Smooth muscle cell of the brain vasculature (primary cell): ENCODE measurements around the gene RFC3.
"Not testable (repeated sequence)": the region's sequence is repeated elsewhere in the genome, so short reads cannot be mapped to it uniquely, and the experiment has no call there.

ENCODE experiments used
- DNase-seq: peaks from one replicate; pipeline ENCODE4 v3.0.0-alpha.2; 2012; ENCODE audit warnings: low read depth, low spot score

RFC3 gene, protein sequence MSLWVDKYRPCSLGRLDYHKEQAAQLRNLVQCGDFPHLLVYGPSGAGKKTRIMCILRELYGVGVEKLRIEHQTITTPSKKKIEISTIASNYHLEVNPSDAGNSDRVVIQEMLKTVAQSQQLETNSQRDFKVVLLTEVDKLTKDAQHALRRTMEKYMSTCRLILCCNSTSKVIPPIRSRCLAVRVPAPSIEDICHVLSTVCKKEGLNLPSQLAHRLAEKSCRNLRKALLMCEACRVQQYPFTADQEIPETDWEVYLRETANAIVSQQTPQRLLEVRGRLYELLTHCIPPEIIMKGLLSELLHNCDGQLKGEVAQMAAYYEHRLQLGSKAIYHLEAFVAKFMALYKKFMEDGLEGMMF

GRCh38 chr13:33817901-33818706, at the start of gene RFC3:
TSS of gene RFC3 (plus strand) at chr13:33818149. CDS start at chr13:33818179, 30 bp downstream.
- DNase-seq, result peak; percentile 86

DNA sequence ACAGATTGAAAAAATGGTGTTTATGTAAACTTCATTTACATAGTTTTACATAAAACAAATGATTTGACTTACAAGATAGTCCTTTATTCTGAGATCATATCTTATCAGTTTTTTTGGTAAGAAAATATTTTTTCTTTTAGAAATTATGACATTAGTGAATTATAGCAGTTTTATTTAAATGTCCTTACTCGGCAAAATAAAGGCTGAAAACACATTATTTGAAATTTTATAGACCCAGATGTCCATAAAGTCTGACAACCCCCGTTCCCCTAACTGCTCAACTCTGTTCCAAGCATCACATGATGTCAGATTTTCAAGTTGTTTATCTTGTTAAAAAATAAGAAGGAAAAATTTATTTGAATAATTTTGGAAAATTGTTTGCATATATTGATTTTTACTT, 46.7 kb upstream of the RFC3 start:
- DNase-seq, result no peak

DNA sequence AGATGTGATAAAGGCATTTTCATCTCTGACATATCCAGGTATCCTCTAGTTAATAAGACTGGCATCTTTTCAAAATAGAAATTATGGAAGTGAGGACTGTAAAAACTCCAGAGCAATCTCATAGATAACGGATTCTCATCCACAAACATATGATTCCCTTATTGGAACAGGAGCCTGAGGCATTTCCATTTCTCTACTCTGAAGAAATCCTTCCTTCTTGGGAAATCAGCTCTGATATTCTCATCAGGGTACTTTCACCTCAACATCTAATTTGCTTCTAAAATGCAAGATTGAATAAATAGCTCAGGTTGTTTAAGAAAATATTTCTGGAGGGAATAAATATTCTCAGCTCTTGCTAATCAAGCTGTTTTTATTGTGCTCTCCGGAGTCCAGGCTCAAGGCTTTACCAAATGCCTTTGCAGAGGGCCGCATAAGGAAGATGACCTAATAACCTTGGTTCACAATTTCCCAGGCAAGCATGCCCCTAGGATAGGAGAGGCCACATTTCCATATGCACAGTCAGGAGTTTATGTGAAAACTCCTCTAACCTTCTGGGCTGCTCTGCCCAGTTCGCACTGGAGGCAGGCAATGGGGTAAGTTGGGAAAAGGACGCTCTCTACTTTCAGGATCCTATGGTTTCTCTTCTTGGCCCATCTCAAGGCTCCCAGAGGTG, 44.0 kb upstream of the RFC3 start:
- no peak for DNase-seq

DNA sequence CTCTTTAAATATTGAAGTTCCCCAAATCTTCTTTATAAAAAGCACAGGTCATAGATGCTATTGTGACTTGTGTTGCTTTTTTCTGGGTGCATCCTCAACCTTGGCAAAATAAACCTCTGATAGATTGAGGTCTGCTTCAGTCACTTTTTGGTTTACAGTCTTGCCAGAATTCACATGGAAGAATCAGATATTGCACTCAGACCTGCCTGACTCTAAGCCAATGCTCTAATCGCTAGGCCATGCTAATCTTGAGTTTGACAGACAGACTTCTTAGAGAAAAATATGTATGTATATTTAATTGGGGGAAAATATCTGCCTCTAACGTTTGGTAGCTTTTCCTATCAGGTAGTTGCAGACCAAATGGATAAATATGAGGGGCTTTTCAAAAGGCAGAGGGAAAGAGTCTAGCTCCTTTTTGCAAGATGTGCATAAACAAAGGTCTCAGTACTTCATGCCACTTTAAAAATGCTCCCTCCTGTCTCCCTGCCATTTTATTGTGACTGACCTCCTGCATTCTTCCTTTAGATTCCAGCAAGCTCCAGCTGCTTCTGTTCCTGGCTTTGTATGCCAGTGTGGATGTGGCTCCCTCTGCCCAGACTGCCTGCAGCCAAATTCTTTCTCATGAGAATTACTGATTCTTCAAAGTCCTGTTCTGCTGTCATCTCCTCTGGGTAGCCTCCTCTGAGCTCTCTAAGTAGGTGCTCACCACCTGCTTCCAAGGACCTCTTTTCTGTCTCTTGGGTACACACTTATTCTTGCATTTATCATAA, 42.4 kb upstream of the RFC3 start:
- DNase-seq, result no peak

DNA sequence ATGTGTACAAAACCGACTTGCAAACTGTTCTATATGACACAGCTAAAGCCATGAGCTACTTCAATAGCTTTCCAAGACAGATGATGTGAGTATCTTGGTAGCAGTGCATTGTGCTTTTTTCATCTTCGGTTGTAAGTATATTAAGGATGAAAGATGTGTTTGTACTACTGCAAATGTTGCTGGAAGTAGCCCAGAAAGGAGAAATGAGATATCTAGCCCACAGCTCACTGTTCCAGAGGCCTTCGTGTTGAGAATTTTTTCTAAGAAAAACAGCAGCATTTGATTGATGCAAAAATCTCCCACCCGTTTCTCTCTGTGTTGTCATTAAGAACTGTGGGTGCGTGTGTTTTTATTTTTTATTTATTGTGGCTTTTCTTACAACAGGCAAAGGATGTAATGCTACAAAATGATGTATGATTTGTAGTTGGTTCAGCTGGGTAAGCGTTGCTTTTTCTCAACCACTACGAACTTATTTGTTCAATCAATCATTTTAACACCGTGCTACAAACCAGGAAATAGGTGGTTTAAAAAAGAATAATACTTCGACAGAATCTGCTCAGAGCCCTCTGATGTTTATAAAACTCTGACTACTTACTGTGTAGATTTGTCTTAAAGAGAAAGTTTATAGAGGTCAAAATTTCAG, 41.6 kb upstream of the RFC3 start:
- no peak for DNase-seq

DNA sequence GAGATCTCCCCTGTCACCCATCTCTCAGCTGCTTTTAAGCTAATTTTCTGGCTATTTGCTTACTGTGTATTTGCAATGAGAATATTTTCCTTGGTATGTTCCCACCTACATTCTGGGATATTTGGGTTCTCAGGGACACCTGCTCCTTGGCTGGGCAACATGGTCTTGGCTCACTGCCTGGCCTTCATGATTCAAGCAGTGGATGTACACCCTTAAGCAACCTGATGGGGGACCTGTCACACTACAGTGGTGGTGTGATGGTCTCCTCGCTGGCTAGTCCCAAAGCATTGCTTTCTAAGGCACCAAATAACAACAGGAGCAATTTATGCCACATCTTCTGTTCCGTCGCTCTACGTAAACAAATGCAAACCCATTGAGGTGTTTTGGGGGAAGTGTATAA, 35.3 kb upstream of the RFC3 start:
- DNase-seq, result no peak

GRCh38 chr13:33783212-33783611, 34.7 kb upstream of the RFC3 start:
- not testable (repeated sequence) for DNase-seq

GRCh38 chr13:33784738-33785137, 33.2 kb upstream of the RFC3 start:
- DNase-seq, result no peak

GRCh38 chr13:33785384-33785783, 32.6 kb upstream of the RFC3 start:
- no peak for DNase-seq

DNA sequence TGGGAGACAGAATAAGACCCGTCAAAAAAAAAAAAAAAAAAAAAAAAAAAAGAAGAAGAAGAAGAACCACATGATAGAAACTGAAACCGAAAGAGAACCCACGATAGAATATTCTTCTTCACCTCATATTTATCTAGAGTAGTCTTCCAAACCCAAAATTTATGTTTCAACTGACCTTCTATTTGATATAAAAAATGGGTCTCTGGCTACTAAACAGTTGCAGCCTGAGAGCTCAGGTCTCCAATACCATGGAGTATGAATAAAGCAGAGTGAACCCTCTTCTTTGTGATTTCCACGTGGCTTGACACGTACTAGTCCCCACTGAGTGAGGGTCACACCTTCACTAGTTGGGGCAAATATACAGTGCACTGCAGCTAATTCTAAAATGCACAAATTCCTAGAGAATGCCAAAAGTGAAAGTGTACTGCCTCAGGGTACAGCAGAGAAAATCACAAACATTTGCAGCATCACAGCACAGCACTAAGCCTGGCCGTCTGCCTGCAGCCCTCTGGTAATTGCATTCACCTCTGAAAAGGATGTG, 30.8 kb upstream of the RFC3 start:
- DNase-seq, result no peak

DNA sequence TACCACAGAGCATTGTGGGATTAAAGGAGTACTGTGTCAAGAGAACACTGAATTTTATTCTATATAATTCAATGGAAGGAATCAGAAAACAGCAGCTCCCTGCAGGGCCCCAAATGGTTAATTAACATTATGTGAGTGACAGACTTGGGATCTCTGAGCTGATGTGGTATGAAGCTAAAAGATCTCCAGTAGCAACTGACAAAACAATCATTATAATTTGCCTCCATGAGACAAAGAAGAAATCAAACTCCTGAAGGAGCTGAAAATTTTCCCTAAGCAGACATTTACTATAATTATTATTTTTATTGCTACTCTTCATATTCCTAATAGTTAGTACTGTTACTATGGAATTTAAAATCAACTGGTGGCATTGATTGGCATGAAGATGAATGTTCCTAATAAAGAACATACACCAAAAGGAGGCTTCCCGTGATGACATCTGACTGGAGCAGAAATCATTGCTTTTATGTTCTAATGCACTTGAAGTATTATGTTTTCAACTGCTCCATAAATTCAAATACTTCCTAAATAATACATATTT, 28.8 kb upstream of the RFC3 start:
- no peak for DNase-seq

DNA sequence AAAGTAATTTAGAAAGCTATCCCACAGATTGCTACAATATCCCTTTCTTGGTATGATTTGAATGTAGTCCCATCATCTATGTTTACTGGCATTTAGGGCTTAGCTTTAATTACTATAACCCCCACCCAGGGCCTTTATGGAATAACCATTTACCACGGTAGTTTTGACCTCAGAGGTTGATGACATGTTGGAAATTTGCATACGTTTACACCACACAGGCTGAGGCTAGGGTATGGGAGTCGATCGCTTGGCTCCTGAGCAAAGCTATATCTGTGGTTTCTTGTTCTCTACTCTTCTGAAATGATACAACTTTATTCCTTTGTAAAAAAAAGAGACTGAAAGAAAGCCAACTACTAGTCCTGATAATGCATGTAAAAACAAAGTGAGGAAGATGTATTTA, 28.2 kb upstream of the RFC3 start:
- DNase-seq, result no peak

GRCh38 chr13:33793726-33794125, 24.2 kb upstream of the RFC3 start:
- DNase-seq, result no peak

- no peak for DNase-seq
Measured at GRCh38 chr13:33794576-33794975, 23.4 kb upstream of the RFC3 start.

DNA sequence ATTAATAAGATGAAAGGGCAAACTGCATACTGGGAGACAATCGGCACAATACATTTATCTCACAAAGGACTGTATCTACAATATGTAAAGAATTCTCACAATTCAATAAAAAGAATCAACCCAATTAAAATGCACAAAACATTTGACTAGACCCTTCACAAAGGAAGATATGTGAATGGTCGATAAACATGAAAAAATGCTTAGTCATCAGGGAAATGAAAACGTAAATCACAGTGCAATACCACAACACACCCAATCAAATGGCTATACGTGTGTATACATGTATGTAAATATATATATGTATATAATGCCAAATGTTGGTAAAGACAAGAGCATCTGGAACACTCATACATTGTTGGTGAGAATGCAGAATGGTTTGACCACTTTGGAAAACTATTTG, 21.9 kb upstream of the RFC3 start:
- no peak for DNase-seq

DNA sequence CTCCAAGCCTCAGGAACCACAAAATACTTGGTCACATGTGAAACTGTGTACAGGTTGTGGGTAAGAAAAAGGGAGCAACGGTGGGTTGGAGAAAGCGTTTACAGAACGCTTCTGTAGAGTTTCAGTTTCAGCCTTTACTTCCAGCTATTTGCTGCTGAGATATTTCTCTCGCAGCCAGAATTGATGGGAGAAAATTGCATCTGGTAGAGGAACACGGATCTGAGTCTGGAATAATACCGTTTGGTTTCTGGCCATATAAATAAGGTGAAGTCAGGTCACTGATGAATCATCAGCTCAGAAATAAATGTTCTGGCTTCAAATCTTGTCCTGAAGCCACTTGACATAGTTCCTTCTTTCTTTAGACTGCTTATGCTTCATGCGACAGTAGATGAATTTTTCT, 20.3 kb upstream of the RFC3 start:
- no peak for DNase-seq

- DNase-seq, result no peak
Measured at GRCh38 chr13:33798023-33798422, 19.9 kb upstream of the RFC3 start.

- DNase-seq, result no peak
Measured at GRCh38 chr13:33799950-33800592, 17.9 kb upstream of the RFC3 start.

- DNase-seq, result no peak
Measured at GRCh38 chr13:33800646-33801186, 17.2 kb upstream of the RFC3 start.
